HCT116 (cell line): ENCODE measurements around the gene INS.

Experiments
- CTCF ChIP-seq, 3 experiments: fragments of 200-600 bp in 1 of 3; sonication (generic) in 1 of 3; IDR thresholded peaks in 2 of 3; conservative IDR thresholded peaks in 1 of 3; 2 replicates each; pipeline ENCODE4 v1.5.1; 2012 to 2017; ENCODE audit warnings: low read depth in 2 of 3, low read length in 2 of 3, antibody characterized with exemption in 1 of 3, borderline replicate concordance in 1 of 3, control low read depth in 1 of 3, mild to moderate bottlenecking in 1 of 3, mixed read lengths in 1 of 3, mixed run types in 1 of 3, moderate library complexity in 1 of 3; ENCODE audit not compliant: insufficient read depth in 1 of 3
- EZH2 ChIP-seq: fragments of 200-600 bp; sonication (generic); IDR thresholded peaks from 2 replicates; pipeline ENCODE4 v1.6.1; 2017; ENCODE audit warnings: antibody characterized with exemption, mixed run types
- POLR2A ChIP-seq: IDR thresholded peaks from 2 replicates; pipeline ENCODE4 v1.7.0; 2011; ENCODE audit warnings: borderline replicate concordance; ENCODE audit not compliant: insufficient read depth, insufficient read length; ENCODE audit errors: extremely low read depth
- TCF7L2 ChIP-seq: IDR thresholded peaks from 2 replicates; pipeline ENCODE4 v1.7.0; 2011; ENCODE audit warnings: borderline replicate concordance, inconsistent platforms; ENCODE audit not compliant: insufficient read depth, insufficient read length; ENCODE audit errors: extremely low read depth
- ZFX ChIP-seq: fragments of 450-650 bp; IDR thresholded peaks from 2 replicates; pipeline ENCODE4 v1.6.1; 2017

GRCh38 chr11:2129699-2130366 lies 31.2 kb downstream of the INS start:
- TF ChIP-seq CTCF (IDR thresholded peaks at IDR 0.05 in 2 of 3, conservative IDR thresholded peaks at IDR 0.05 in 1 of 3; ENCODE audit: borderline replicate concordance in 1 of 3, insufficient read depth in 1 of 3, low read depth in 2 of 3, low read length in 2 of 3) (no peak), TCF7L2 (no peak), POLR2A (no peak), ZFX (no peak), EZH2 (no peak)
